Hepatic stellate cell (primary cell): ENCODE measurements around the gene PHF21A.
"Not testable (repeated sequence)": the region's sequence is repeated elsewhere in the genome, so short reads cannot be mapped to it uniquely, and the experiment has no call there.

Experiments used
- DNase-seq: peaks from one replicate; pipeline ENCODE4 v3.0.0; 2011; ENCODE audit warnings: low spot score

Gene PHF21A

DNA sequence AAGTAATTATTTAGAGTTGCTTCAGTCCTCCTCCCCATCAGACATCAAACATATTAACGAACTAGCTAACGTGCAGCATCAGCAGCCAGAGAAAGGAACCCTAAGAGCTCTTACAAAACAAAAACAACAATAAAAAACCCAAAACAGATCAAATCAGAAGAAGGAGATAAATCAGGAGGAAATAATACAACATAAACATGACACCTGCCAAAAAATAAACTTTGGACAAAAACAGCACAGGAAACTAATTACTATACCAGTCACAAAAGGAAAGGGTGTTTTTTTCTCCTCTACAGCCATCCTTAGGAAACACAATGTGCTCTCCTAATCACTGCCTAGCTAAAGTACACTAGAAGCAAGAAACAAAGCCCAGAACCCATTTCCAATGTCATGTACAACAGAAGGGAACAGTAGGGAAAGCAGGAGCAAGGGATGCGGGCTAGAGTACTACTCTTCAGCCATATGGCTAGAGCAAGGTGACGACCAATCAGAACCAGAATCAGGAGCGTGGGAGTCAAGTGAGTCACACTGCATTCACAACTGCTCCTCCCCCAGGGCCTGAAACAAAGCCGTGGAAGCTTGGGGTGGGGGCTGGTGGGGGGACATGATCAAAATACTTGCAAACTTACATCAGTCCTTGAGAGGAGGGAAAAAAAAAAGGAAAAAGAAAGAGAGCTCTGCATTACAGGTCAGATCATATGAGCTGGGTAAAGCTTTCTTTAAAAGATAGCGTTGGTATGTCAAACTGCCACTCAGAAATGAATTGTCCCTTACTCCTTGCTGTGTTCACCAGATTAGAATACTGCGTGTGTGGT is 138.4 kb downstream of the PHF21A start:
- peak; percentile 45 for DNase-seq

DNA sequence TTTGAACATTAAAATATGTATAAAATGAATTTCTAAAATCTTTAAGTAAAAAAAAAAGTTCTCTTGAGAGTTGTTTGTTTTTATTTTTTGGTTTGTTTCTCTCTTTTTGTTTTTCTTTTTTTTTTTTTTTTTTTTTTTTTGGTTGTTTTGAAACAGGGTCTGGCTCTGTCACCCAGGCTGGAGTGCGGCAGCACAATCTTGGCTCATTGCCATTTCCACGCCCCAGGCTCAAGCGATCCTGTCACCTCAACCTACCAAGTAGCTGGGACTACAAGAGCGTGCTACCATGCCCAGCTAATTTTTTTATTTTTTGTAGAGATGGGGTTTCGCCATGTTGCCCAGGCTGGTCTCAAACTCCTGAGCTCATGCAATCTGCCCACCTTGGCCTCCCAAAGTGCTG is 139.4 kb downstream of the PHF21A start:
- DNase-seq: not testable (repeated sequence)

DNA sequence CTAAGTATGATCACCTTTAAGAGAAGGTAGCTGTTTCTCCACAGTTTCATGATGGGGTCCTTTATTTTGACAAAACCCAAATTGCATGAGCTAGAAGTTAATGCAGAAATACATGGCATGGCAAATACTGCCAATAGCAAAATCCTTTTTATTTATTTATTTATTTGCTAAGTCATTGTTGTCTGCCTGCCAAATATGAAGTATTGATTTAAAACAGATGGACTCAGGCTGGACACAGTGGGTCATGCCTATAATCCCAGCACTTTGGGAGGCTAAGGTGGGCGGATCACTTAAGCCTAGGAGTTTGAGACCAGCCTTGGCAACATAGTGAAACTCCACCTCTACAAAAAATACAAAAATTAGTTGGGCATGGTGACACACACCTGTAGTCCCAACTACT is 146.4 kb downstream of the PHF21A start:
- DNase-seq: no peak

DNA sequence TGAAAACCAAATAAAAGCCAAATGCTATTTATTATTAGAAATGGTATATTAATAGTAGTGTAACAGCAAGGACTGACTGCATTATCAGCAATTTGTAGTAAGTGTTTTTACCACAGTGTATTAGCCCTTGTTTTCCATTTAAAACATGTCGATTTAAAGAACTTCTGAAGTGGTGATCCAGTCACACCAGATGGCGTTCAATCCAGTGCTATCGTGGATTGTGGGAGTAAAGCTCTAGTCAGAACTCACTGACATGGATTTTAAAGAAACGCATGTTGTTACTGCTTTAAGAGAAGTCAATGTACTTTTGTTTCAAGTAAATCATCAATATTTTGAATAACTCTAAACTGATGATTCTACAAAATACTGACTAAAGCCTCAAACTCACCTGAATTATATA is 147.7 kb downstream of the PHF21A start:
- DNase-seq: no peak

DNA sequence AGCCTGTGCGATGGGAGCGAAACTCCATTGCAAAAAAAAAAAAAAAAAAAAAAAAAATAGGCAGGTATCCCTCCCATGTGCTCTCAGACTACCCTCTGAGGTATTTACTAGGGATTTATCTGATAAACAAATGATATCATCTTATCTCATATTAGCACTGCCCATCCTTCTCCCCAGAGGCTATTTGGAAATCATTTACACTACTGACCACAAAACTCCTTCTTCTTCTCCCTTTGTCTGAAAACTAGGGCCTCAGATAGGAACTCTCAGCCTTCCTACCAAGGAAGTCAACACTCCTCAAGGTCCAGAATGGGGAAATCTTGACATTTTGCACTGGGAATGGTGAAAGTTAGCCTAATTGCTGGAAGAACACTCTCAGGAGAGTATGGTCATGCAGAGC is 152.4 kb downstream of the PHF21A start:
- DNase-seq: no peak

DNA sequence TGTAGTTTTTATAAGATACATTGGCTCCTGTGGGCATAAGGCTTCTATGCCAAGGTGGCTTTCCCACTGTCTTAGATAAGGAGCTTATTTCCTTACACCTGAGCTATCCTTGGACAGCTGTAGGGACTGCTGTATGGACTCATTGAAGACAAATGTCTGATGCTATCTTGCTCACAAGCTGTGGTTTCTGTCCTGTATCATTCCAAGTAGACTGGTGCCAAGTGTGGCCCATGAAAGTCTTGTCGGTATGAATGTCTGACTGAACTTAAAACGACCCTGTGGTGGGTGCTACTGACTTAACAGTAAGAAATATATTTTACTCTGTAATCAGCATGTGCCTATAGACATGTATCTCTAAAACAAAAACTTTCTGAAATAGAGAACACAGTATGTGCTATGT is 153.7 kb downstream of the PHF21A start:
- no peak for DNase-seq

DNA sequence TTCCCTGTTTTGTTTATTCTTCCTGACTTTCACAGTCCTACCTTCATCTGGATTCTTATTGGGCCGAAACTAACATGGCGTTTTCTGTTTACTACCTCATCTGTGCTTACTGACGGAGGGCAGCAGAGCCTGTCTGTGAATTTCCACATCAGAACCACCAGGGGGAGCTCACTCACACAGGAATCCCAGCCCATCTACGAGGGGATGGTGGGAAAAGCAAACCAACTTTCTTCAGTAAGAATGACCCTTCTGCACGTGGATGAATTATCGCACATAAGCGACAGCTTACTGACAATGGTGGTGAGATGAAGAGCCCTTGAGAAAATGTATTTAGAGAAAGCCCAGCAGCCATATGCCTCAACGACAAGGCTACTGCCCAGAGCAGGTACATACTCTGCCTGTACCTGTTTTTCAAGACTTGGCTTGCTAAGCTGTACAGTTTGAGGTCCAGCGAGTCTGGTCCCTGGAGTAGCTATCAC is 156.3 kb downstream of the PHF21A start:
- DNase-seq: peak; percentile 72

DNA sequence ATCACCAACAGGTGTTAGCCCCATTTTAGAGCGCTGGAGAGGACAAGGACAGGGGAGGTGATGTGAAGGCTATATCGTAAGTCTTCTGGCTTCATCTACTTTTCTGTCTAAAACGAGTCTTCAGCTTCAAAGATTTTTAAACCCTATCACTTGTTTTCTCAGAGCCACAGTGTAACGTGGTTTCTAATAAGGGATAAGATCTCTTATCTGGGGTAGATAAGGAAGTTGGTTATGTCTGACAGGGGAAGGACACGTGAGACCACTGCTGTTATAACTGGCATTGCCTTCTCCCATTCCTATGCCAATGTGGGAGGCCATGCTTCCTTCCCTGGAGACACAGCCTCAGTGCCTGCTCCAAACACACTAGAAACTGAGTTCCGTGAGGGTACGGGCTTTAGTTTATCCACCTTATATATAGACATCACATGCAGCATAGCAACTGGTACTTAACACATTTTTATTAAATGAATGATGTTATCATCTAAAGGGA is 159.5 kb downstream of the PHF21A start:
- no peak for DNase-seq

DNA sequence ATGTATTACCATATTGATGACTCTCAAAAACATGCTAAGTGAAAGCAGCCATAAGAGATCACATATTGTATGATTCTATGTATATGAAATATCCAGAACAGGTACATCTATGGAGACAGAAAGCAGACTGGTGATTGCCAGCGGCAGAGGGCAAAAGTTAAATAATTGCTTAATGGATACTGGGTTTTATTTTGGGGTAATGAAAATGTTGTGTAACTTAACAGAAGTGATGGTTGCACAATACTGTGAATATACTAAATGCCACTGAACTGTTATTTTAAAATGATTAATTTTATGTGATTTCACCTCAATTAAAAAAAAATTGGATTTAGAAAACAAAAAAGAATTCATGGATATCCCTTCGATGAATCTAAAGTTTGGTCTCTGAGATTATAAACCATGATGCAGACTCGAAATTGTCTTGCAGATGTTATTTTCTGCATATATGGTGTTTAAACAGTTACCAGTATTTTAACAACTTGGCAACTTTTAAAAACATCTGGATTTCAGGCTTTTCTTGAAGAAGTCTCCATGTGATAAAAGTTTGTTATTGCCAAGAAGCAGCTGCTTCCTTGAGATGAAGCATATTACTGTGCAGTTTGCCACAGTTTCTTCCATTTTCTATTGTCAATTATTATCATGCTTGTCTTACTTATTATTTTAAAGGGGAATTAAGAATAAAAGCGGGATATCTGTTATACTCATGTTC is 160.7 kb downstream of the PHF21A start:
- no peak for DNase-seq

DNA sequence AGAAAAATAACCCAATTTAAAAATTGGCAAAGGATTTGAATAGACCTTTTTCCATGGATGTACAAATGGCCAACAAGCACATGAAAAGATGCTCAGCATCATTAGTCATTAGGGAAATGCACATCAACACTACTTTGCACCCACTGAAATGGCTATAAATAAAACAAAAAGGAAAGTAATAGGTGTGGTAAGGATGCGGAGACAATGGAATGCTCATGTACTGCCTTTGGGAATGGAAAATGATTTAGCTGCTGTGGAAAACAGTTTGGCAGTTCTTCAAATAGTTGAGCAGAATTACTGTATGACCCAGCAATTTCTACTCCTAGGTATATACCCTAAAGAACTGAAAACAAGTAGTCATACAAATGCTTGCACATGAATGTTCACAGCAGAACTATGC is 161.4 kb downstream of the PHF21A start:
- no peak for DNase-seq

DNA sequence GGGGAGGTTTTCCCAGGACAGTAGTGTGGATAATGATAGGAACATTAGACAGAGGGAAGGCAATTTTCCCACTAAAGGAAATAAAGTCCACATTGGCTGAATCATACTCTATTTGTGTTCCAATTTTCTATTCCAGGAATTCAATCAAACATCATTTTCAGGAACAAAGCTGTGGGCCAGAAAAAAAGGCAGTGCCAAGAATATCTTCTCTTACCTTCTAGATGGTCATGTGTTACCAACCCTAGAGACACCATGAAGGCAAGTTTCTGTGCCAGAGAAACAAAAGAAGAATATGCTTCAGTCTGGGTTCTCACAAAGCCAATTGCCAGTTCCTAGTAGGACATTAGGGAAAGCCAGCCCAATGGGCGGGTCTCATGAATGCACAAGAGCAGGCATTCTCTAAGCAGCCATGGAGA is 171.3 kb downstream of the PHF21A start:
- no peak for DNase-seq

DNA sequence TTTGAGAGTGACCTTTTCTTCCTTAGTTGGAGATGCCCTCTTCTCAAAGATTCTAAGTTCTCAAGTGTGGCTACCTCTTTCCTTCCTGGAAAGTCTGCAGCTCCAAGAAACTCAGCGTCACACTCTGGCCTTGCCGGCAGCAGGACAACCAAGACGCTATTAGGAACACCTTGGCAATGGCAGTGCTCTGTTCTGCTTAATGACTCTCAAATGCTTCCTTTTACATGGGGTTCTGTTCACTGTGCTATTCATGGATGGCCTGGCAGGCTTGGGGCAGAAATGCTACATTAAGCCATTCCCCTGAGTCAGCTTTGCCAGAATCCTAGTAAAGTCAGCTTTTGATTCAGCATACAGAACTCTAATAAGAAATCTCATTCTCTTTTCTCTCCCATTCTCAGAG is 172.9 kb downstream of the PHF21A start:
- no peak for DNase-seq

DNA sequence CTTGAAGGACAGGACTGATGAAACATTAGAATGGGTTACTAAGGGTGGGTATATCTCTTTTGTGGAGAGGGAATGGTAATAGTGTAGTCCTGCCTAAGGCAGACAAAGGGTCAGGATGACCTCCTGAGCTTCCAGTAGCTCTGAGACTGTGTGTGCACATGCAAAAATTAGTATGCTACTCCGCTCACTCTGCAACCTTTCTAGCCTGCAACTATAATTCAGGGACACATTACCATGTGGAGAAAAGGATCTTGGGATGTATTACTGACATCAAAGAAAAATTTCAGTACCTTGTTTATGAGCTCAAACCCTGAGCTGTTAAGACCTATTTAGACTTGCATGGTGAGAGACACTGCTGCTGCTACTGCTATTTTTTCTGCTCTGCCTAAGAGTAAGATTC is 173.4 kb downstream of the PHF21A start:
- DNase-seq: no peak

DNA sequence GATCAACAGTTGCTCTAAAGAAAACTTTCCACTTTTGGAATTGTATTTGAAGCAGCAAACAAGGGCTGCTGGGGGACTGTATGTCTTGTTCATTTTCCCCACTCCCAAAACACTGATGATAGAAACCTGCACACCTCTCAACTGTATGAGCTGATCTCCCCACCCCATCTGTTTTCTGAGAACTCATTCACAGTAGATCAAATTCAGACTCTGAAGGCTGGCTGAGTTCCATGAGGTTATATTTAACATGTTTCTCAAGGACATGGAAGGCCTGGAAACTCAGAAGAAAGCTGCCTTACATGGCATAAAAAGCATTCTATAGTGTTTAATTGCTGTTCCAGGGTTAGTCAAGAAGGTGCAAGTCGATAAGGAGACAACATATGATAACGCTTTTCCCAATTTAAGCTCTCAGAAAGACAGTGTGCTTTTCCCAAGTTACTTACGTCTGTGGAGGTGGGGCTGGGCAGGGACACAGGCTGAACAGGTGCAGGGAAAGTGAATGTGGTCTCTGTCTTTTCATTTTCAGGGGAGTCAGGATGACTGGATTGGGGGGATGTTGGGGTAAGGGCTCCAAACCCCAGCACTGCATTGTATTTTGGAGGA is 175.8 kb downstream of the PHF21A start:
- DNase-seq: no peak

DNA sequence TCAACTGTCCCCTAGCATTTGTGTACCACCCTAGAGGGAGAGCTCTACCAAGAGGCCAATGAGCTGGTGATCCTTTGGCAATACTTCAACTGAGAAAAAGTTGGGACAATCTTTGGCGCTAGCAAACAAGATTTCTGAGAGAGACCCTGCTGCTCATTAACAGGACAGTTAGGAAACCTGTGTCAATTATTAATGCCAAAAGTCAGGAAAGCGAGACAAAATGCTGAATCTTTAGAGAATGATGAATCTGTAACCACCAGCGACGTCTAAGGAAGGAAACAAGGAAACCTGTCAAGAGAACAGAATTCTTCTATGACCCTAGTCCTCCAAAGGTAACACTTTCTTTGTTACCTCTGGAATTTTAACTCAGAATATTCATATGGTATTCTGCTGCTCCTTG is 178.9 kb downstream of the PHF21A start:
- no peak for DNase-seq

DNA sequence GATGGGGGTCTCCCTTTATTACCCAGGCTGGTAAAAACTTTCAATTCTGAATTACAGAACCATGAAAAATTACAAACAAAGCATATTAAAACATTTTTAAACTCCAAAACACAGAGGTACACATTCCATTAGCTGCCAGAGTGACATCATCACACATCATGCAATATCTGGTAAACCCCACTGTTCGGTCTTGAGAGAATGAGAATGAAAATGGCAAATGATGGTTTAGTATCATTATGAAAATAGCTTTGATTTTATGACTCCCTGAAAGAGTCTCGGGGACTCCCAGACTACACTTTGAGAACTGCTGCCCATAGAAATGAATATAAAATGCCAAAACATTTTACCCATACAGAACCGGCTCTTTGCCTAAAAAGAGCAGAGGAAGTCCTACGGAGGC is 180.0 kb downstream of the PHF21A start:
- DNase-seq: no peak

DNA sequence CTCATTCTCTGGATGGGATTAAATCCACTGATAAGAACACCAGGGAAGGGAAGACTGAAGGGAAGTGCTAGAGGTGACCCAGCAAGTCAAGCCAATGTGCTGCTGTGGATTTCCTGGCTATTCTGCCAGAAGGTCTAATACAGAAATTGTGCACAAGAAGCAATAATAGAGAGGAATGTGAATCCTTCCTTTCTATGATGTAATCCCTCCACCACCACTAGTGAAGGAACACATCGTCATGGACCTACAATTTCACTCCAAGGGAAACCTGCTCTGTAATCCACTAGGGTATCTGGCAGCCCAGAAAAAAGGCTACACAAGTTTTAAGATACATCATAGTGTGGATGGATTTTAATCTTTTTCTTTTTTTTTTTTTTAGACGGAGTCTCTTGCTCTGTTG is 181.4 kb downstream of the PHF21A start:
- no peak for DNase-seq

DNA sequence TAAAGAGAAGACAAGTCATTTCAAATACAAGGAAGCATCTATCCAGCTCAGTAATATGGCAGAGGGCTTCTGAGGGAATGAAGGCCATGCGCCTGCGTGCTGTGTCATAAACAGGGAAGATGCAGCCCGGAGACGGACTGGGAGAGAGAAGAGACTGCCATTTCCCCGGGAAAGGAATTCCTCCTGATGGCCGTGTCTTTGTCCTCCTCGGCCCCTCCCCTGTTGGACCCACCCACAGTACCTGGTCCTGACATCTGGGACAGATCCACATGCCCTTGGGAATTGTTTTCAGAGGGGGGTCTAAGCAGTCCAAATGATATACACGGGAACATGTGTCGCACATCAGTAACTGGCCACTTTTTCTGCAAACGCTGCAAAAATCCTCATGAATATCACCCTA is 183.3 kb downstream of the PHF21A start:
- no peak for DNase-seq

DNA sequence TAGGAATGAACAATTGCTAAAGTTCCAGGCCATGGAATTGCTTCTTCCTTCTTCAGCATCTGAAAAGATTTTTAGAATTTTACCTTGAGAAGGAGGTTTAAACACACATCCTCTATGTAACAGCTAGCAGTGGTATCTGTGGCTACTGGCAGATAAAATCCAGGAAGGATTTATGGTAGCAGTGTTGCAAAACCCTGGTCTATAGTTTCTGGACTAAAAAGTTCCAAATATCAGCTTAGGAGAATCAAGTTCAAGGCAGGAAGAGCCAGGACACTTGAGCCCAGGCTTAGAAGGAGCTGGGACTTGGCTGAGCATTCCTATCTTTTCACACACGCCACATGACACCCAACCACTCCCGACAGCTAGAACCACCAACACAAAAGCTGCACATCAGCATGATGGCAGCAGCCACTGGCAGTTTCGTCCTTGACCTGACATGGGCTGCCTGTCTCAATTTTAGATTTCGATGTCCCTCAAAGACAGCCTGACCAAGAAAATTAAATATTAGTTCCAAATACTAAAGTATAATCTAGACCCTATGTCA is 184.7 kb downstream of the PHF21A start:
- DNase-seq: no peak

DNA sequence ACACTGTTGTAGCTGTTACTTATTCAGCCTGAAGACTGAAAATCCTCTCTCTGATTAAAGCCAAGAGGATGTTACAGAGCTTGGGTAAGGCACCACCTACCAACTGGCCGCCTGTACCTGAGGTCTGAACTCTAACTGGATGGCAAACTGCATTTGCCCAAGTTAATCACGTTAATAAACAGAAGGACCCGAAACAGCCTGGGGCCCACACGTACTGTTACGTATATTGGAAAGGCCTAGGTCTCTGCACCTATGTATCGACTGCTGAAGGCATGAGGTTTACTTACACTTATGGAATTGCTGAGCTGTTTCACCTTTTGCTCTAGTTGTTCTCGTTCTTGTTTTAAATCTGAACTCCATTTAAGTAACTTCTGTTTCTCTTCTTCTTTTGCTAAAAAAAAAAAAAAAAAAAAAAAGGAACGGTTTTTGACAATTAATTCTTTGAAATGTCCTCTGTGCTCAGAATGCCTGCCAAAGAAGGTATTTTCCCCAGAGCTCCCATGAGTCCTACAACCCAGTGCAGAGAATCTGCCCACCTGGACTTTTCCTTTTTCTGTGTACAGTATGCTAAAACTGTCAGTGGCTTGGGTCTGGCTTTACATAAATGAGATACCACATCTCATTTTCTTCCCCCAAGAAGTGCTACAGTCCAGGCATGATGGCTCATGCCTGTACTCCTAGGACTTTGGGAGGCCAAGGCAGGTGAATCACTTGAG is 185.7 kb downstream of the PHF21A start:
- no peak for DNase-seq

DNA sequence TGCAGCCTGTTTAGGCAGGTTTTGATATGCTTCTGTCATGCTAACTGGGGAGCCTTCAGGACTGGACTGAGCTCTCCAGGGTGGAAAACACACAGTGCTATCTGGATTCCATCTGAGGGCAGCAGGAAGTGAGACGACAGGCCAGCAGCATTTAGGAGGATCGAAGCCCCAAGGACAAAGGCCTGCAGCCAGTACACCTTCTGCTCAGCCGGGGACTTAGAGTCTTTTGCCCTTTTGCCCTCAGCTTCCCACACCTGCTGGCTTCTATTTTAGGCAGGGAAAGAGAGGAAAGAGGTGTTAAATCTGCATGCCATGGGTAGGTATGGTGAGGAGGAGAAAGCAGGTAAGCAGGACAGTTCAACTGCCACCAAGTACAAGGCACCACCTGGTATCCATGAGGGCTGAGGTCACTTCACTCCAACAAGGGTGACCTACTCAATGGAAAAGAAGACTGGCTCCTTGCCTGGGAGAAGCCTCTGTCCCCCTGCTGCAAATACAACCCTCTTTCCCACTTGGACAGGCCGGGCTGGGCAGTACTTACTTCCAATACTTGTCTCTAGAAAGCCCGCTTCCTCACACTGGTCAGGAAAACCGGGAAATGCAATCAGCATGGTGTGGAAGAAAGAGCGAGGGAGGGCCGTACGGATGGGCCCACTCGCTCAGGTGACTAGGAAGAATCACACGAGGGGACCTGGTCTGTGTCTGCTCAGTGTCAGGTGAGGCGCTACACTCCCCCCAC is 186.5 kb downstream of the PHF21A start:
- no peak for DNase-seq
